ENCODE data around the gene FNBP1L.

DNA sequence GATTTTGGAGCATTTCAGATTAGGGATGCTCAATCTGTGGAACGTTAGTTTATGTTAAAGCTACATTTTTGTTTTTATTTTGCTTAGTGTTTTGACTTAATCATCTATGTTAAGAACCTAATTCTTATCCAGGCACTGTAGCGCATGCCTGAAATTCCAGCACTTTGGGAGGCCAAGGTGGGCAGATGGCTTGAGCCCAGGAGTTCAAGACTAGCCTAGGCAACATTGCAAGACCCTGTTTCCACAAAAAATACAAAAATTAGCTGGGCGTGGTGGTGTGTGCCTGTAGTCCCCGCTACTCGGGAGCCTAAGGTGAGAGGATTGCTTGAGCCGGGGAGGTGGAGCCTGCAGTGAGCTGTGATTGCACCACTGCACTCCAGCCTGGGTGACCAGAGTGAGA is 23.4 kb downstream of the FNBP1L start:
- no peak for TF ChIP-seq POLR2A (IDR thresholded peaks at IDR 0.05)
- TF ChIP-seq, protein P1, sequence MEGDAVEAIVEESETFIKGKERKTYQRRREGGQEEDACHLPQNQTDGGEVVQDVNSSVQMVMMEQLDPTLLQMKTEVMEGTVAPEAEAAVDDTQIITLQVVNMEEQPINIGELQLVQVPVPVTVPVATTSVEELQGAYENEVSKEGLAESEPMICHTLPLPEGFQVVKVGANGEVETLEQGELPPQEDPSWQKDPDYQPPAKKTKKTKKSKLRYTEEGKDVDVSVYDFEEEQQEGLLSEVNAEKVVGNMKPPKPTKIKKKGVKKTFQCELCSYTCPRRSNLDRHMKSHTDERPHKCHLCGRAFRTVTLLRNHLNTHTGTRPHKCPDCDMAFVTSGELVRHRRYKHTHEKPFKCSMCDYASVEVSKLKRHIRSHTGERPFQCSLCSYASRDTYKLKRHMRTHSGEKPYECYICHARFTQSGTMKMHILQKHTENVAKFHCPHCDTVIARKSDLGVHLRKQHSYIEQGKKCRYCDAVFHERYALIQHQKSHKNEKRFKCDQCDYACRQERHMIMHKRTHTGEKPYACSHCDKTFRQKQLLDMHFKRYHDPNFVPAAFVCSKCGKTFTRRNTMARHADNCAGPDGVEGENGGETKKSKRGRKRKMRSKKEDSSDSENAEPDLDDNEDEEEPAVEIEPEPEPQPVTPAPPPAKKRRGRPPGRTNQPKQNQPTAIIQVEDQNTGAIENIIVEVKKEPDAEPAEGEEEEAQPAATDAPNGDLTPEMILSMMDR (IDR thresholded peaks at IDR 0.05) = no peak

Data from right lobe of liver (tissue), 4 donors.